ENCODE measurements around the gene ITGAV. TPM values are rescaled to one million over a fixed set of nuclear protein-coding genes. Genes with fewer than 3 reads are reported as not detected.

ITGAV gene
- total and polyA plus RNA-seq, 8 donors: 9.0 to 83.3 (median 29.4) TPM

GRCh38 chr2:186605041-186605440 lies 15.2 kb downstream of the ITGAV start:
- Histone ChIP-seq H3K4me3 (no peak overlapping the region), H3K27me3 (no peaks in the 10 kb centered on the region), H3K27ac (peak overlapping the region in 2 of 4 donors; percentile 33 to 64), H3K36me3 (peaks cover 0 to 4% (median 0%) of the 10 kb centered on the region in 3 donors), H3K4me1 (peaks cover 8 to 32% (median 27%) of the 10 kb centered on the region in 3 donors), H3K9me3 (no peaks in the 10 kb centered on the region)
- ATAC-seq: peak; percentile 35 to 77 (median 68)
- TF ChIP-seq, protein P1, sequence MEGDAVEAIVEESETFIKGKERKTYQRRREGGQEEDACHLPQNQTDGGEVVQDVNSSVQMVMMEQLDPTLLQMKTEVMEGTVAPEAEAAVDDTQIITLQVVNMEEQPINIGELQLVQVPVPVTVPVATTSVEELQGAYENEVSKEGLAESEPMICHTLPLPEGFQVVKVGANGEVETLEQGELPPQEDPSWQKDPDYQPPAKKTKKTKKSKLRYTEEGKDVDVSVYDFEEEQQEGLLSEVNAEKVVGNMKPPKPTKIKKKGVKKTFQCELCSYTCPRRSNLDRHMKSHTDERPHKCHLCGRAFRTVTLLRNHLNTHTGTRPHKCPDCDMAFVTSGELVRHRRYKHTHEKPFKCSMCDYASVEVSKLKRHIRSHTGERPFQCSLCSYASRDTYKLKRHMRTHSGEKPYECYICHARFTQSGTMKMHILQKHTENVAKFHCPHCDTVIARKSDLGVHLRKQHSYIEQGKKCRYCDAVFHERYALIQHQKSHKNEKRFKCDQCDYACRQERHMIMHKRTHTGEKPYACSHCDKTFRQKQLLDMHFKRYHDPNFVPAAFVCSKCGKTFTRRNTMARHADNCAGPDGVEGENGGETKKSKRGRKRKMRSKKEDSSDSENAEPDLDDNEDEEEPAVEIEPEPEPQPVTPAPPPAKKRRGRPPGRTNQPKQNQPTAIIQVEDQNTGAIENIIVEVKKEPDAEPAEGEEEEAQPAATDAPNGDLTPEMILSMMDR (IDR thresholded peaks at IDR 0.05): no peak
- DNase-seq: peak in 1 of 6 donors; percentile 25
- intact Hi-C loops (cut with DNase I): no loop called here
- FAIRE-seq: no peak
- 18 to 33% methylated on average over 3 of the region's 3 CpGs for WGBS, 2 donors

DNA sequence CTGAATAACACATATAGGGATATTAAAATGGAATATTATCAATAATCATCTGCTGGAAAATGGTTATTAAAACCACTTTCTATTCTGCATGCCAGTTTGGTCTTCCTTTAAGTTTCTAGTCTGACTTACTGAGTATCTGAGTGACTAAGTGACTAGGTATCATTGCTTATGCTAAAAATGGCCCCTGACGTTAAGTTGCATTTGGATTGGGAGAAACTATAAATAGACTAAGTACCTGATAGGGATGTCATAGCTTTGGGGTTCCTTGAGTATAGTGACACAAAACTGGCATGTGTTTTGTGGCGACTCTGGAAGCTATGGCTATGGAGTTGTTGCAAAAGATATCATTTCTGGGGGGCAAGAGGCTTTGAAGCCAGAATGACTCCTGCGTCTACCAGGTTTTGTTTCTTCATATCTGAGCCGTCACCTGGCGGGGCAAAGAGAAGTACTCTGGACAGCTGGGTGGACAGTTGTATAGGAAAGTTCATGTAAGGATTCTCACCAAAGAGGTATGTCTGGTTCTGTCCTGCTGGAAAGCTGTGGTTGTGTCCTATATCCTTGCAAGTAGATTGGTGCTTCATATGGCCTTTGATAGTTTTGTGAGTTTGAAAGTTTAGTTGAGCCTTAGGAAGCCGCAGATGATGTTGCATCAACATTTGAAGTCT lies 17.9 kb downstream of the ITGAV start:
- intact Hi-C loops (cut with DNase I): no loop called here
- no peak for FAIRE-seq
- TF ChIP-seq, protein P1 (IDR thresholded peaks at IDR 0.05): no peak

DNA sequence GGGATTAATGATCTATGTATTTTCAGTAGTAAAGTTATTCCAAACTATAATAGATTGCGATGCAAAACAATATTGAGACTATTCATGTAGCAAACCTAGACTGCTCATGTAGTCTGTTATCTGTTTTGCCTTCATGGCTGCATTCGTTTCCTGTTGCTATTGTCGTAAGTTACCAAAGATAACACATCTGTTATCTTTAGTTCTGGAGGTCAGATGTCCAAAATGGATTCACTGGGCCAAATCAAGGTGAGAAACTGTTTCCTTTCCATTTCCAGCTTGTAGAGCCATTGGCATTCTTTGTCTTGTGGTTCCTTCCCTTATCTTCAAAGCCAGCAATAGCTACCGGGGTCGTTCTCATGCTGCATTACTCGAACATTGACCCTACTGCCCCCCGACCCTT lies 20.9 kb downstream of the ITGAV start:
- Histone ChIP-seq H3K36me3 (no peaks in the 10 kb centered on the region), H3K4me1 (peaks cover 3 to 17% (median 5%) of the 10 kb centered on the region in 3 donors), H3K27ac (no peak overlapping the region), H3K9me3 (no peaks in the 10 kb centered on the region), H3K4me3 (no peak overlapping the region), H3K27me3 (no peaks in the 10 kb centered on the region)
- no peak for DNase-seq
- WGBS, 2 donors: 58 to 65% methylated on average over 7 of the region's 7 CpGs
- TF ChIP-seq, protein P1 (IDR thresholded peaks at IDR 0.05): no peak
- intact Hi-C loops (cut with DNase I): no loop called here
- ATAC-seq: no peak
- FAIRE-seq: no peak

More for the DNA sequence above, 17.9 kb downstream of the ITGAV start:
- WGBS, 2 donors: 92 to 96% methylated on average over 6 of the region's 6 CpGs
- Histone ChIP-seq H3K4me3 (no peak overlapping the region), H3K4me1 (peaks cover 8 to 38% (median 26%) of the 10 kb centered on the region in 3 donors), H3K36me3 (peaks cover 0 to 3% (median 0%) of the 10 kb centered on the region in 3 donors), H3K9me3 (no peaks in the 10 kb centered on the region), H3K27me3 (no peaks in the 10 kb centered on the region), H3K27ac (no peak overlapping the region)
- DNase-seq: no peak
- ATAC-seq: no peak

GRCh38 chr2:186611526-186611925 lies 21.7 kb downstream of the ITGAV start:
- Histone ChIP-seq H3K27ac (no peak overlapping the region), H3K4me3 (no peak overlapping the region), H3K36me3 (no peaks in the 10 kb centered on the region), H3K27me3 (no peaks in the 10 kb centered on the region), H3K4me1 (peaks cover 3 to 17% (median 5%) of the 10 kb centered on the region in 3 donors), H3K9me3 (no peaks in the 10 kb centered on the region)
- TF ChIP-seq, protein P1 (IDR thresholded peaks at IDR 0.05): no peak
- DNase-seq (no peak), FAIRE-seq (no peak), ATAC-seq (no peak)
- WGBS, 2 donors: 79 to 80% methylated on average over 2 of the region's 2 CpGs
- intact Hi-C loops (cut with DNase I): no loop called here

DNA sequence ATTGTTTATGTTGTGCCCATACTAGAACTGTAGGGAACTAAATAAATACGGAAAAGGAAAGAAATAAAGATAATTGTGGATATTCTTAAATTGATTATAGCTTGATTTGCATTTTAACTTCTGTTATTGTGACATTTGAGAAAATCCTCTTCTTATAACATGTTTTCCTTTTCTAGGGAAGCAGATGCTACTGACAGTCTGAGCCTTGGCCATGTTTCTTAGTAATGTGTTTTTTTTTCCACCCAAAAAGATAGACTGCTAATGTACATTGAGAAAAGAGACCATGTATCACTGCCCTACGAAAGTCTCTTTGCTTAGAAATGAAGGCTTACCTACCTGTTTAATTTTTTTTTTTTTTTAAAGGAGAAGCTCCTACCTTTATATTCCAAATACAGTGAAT lies 22.2 kb downstream of the ITGAV start:
- intact Hi-C loops (cut with DNase I): no loop called here
- H3K4me1 ChIP-seq: peaks cover 5 to 17% (median 7%) of the 10 kb centered on the region in 3 donors
- no peaks in the 10 kb centered on the region for H3K27me3 ChIP-seq
- no peak overlapping the region for H3K27ac ChIP-seq
- H3K36me3 ChIP-seq: no peaks in the 10 kb centered on the region
- TF ChIP-seq, protein P1 (IDR thresholded peaks at IDR 0.05): no peak
- 74 to 79% methylated on average over 2 of the region's 2 CpGs for WGBS, 2 donors
- no peak for FAIRE-seq
- no peak overlapping the region for H3K4me3 ChIP-seq
- no peak for DNase-seq
- ATAC-seq: no peak
- H3K9me3 ChIP-seq: no peaks in the 10 kb centered on the region

Data from pancreas (tissue), 10 donors.